ENCODE measurements around the gene VN1R2.
"Not testable (repeated sequence)": the region's sequence is repeated elsewhere in the genome, so short reads cannot be mapped to it uniquely, and the experiment has no call there.

The VN1R2 gene

GRCh38 chr19:53272044-53272443, 14.0 kb downstream of the VN1R2 start:
- Histone ChIP-seq H3K4me2 (no peak overlapping the region), H3K27ac (no peak overlapping the region), H3K4me1 (no peaks in the 10 kb centered on the region), H3K9ac (no peak overlapping the region), H3K27me3 (no peaks in the 10 kb centered on the region), H3K36me3 (no peaks in the 10 kb centered on the region), H4K20me1 (no peaks in the 10 kb centered on the region), H3K9me3 (peaks cover 12% of the 10 kb centered on the region; the same call in 1 of the 2 replicates), H3K4me3 (no peak overlapping the region)
- no peak for TF ChIP-seq Cebpa-rat (IDR thresholded peaks at IDR 0.05)

DNA sequence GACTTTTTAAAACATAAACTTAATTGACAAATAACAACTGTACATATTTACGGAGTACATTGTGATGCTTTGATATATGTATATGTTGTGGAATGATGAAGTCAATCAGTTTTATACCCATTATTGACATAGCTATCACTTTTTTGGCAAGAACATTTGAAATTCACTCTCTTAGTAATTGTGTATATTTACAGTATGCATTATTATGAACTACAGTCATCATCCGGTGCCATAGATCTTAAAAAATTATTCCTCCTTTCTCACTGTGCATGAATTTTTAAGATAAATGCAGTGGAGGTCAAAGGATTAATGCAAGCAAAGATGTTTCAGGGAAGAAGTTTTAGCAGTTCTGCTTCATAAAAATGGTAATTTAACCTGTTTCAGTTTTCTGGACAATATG, 17.4 kb downstream of the VN1R2 start:
- Histone ChIP-seq H3K4me3 (no peak overlapping the region), H3K9ac (no peak overlapping the region), H3K27ac (no peak overlapping the region), H4K20me1 (no peaks in the 10 kb centered on the region), H3K27me3 (no peaks in the 10 kb centered on the region), H3K4me2 (no peak overlapping the region), H3K4me1 (no peaks in the 10 kb centered on the region), H3K9me3 (peaks cover 9% of the 10 kb centered on the region; the same call in 1 of the 2 replicates), H3K36me3 (no peaks in the 10 kb centered on the region)
- TF ChIP-seq Cebpa-rat (IDR thresholded peaks at IDR 0.05), result no peak

DNA sequence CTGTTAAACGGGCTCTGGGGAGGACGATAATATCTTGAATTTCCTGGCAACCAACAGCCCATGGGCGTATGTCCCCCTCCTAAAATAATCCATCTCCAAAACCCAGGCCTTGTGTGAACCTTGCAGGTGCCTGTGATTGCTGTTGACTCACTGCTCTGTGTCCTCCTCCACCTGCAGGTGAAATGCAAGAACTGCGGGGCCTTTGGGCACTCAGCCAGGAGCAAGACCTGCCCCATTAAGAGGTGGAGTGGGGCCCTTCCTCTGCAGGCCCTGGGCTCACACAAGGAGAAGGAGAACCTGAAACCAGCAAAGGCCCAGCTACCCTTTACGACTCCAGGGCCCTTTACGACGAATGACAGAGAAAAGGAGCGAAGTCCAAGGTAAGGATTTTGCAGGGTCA, 23.9 kb downstream of the VN1R2 start:
- H3K27ac ChIP-seq, H4K20me1 ChIP-seq, H3K4me1 ChIP-seq, H3K27me3 ChIP-seq, H3K9ac ChIP-seq, H3K36me3 ChIP-seq, H3K9me3 ChIP-seq, H3K4me3 ChIP-seq, H3K4me2 ChIP-seq: not testable (repeated sequence)

GRCh38 chr19:53285087-53285486, 27.0 kb downstream of the VN1R2 start:
- H3K9me3 ChIP-seq, result peaks cover 18% of the 10 kb centered on the region; the same call in 1 of the 2 replicates
- no peak overlapping the region for H3K4me2 ChIP-seq
- H3K4me1 ChIP-seq, result no peaks in the 10 kb centered on the region
- H3K27me3 ChIP-seq, result no peaks in the 10 kb centered on the region
- TF ChIP-seq Cebpa-rat (IDR thresholded peaks at IDR 0.05), result no peak
- no peak overlapping the region for H3K27ac ChIP-seq
- H3K9ac ChIP-seq, result no peak overlapping the region
- no peaks in the 10 kb centered on the region for H3K36me3 ChIP-seq
- no peaks in the 10 kb centered on the region for H4K20me1 ChIP-seq
- H3K4me3 ChIP-seq, result no peak overlapping the region

GRCh38 chr19:53290758-53291549, 32.9 kb downstream of the VN1R2 start:
- Histone ChIP-seq H3K27me3 (no peaks in the 10 kb centered on the region), H3K4me3 (no peak overlapping the region), H3K36me3 (no peaks in the 10 kb centered on the region), H3K9ac (no peak overlapping the region), H3K9me3 (peaks cover 59% of the 10 kb centered on the region), H3K4me2 (no peak overlapping the region), H4K20me1 (no peaks in the 10 kb centered on the region), H3K27ac (no peak overlapping the region), H3K4me1 (no peaks in the 10 kb centered on the region)
- TF ChIP-seq Cebpa-rat (IDR thresholded peaks at IDR 0.05), result no peak

GRCh38 chr19:53294786-53295441, 36.8 kb downstream of the VN1R2 start:
- Histone ChIP-seq H3K36me3 (no peaks in the 10 kb centered on the region), H3K4me3 (no peak overlapping the region), H4K20me1 (no peaks in the 10 kb centered on the region), H3K9me3 (peaks cover 57% of the 10 kb centered on the region), H3K4me1 (no peaks in the 10 kb centered on the region), H3K27me3 (no peaks in the 10 kb centered on the region), H3K4me2 (no peak overlapping the region), H3K9ac (no peak overlapping the region), H3K27ac (no peak overlapping the region)
- no peak for TF ChIP-seq Cebpa-rat (IDR thresholded peaks at IDR 0.05)

- H3K4me3 ChIP-seq, H3K36me3 ChIP-seq, H3K4me2 ChIP-seq, H3K9ac ChIP-seq, H3K4me1 ChIP-seq, H3K27me3 ChIP-seq, H4K20me1 ChIP-seq, H3K27ac ChIP-seq: not testable (repeated sequence)
- H3K9me3 ChIP-seq, result peaks cover 14% of the 10 kb centered on the region
Measured at GRCh38 chr19:53301341-53301740, 43.2 kb downstream of the VN1R2 start.

DNA sequence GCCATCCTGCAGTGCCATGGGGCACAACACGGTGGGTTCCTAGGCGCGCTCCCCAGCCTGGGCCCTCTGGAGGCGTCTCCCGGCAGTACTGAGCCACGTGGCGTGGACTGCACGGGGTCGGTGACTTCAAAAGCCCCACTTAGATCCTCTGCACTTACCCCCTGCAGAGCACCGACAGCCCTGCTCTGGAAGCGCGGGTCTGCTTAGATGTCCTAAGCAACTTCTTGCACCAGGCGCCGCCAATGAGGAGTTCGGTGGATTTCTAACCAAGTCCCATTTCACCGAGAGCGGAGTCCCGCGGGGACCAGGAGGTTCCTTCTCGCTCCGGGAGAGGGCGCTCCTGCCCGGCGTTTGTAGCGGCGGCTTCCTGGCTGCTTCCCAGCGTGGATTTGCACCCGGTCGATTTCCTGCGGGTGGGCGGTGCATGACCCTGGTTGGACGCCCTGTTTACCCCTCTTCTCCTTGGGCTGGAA, 50.3 kb downstream of the VN1R2 start:
- Histone ChIP-seq H3K9ac (no peak overlapping the region), H3K4me3 (no peak overlapping the region), H4K20me1 (no peaks in the 10 kb centered on the region), H3K4me1 (no peaks in the 10 kb centered on the region), H3K27ac (no peak overlapping the region), H3K36me3 (no peaks in the 10 kb centered on the region), H3K9me3 (peaks cover 37% of the 10 kb centered on the region), H3K4me2 (no peak overlapping the region), H3K27me3 (no peaks in the 10 kb centered on the region)
- TF ChIP-seq Cebpa-rat (IDR thresholded peaks at IDR 0.05), result no peak
